WERI-Rb-1 (cell line): ENCODE data around the gene ARHGEF10L.
A peak's percentile ranks its signal among the peaks of the same experiment; 100 is the strongest.

Experiments used
- DNase-seq: peaks from one replicate; pipeline ENCODE4 v3.0.0-alpha.2; 2020
- H3K27ac ChIP-seq: fragments of 250-450 bp; sonication (Bioruptor Pico); 2 replicates; pipeline ENCODE4 v1.5.1; 2020; ENCODE audit warnings: mild to moderate bottlenecking, moderate library complexity
- H3K27me3 ChIP-seq: fragments of 250-450 bp; sonication (Bioruptor Pico); 2 replicates; pipeline ENCODE4 v1.5.1; 2021; ENCODE audit warnings: mild to moderate bottlenecking, low read depth, moderate library complexity; ENCODE audit not compliant: insufficient read depth, severe bottlenecking
- H3K36me3 ChIP-seq: fragments of 250-450 bp; sonication (Bioruptor Pico); 2 replicates; pipeline ENCODE4 v1.5.1; 2020; ENCODE audit warnings: mild to moderate bottlenecking, moderate library complexity
- H3K4me3 ChIP-seq: 2 replicates; pipeline ENCODE4 v1.5.1; 2011; ENCODE audit warnings: low read depth, mild to moderate bottlenecking, control low read depth, low read length
- H3K9me3 ChIP-seq: fragments of 250-450 bp; sonication (Bioruptor Pico); 2 replicates; pipeline ENCODE4 v1.5.1; 2021; ENCODE audit warnings: mild to moderate bottlenecking, moderate library complexity; ENCODE audit not compliant: severe bottlenecking
- CTCF ChIP-seq: IDR thresholded peaks from 2 replicates; pipeline ENCODE4 v1.5.1; 2011; ENCODE audit warnings: low read depth, mild to moderate bottlenecking, control low read depth, inconsistent platforms, low read length

The ARHGEF10L gene

GRCh38 chr1:17642943-17643342 is 103.4 kb downstream of the ARHGEF10L start:
- no peak for DNase-seq
- H3K27ac ChIP-seq: no peak overlapping the region
- peaks cover 24% of the 10 kb centered on the region for H3K36me3 ChIP-seq
- H3K27me3 ChIP-seq: no peaks in the 10 kb centered on the region
- no peak for TF ChIP-seq CTCF
- H3K9me3 ChIP-seq: no peaks in the 10 kb centered on the region
- no peak overlapping the region for H3K4me3 ChIP-seq

- Histone ChIP-seq H3K4me3 (no peak overlapping the region), H3K27me3 (no peaks in the 10 kb centered on the region), H3K27ac (peak overlapping the region; percentile 46), H3K36me3 (peaks cover 15% of the 10 kb centered on the region), H3K9me3 (no peaks in the 10 kb centered on the region)
- DNase-seq: peak; percentile 65
- TF ChIP-seq CTCF: no peak
Observed at GRCh38 chr1:17643861-17644703, 104.6 kb downstream of the ARHGEF10L start.

GRCh38 chr1:17645068-17645911 is 105.8 kb downstream of the ARHGEF10L start:
- no peak for DNase-seq

GRCh38 chr1:17646444-17647280 is 107.2 kb downstream of the ARHGEF10L start:
- Histone ChIP-seq H3K9me3 (no peaks in the 10 kb centered on the region), H3K36me3 (peaks cover 3% of the 10 kb centered on the region), H3K27me3 (no peaks in the 10 kb centered on the region), H3K27ac (no peak overlapping the region), H3K4me3 (no peak overlapping the region)
- DNase-seq: no peak
- peak; percentile 12; the same call in 1 of the 2 replicates for TF ChIP-seq CTCF

More at GRCh38 chr1:17645068-17645911, 105.8 kb downstream of the ARHGEF10L start:
- peaks cover 9% of the 10 kb centered on the region for H3K36me3 ChIP-seq
- H3K27me3 ChIP-seq: no peaks in the 10 kb centered on the region
- H3K9me3 ChIP-seq: no peaks in the 10 kb centered on the region
- H3K27ac ChIP-seq: no peak overlapping the region
- H3K4me3 ChIP-seq: no peak overlapping the region
- TF ChIP-seq CTCF: no peak

GRCh38 chr1:17648457-17649145 is 109.1 kb downstream of the ARHGEF10L start:
- Histone ChIP-seq H3K4me3 (no peak overlapping the region), H3K9me3 (no peaks in the 10 kb centered on the region), H3K36me3 (peaks cover 3% of the 10 kb centered on the region), H3K27me3 (no peaks in the 10 kb centered on the region), H3K27ac (no peak overlapping the region)
- DNase-seq: no peak
- no peak for TF ChIP-seq CTCF
